HEK293T (cell line): ENCODE measurements around the gene CFAP92.

Source experiments
- ARNT ChIP-seq: fragments of 450-650 bp; IDR thresholded peaks from 2 replicates; pipeline ENCODE4 v1.6.1; 2017; ENCODE audit warnings: mild to moderate bottlenecking
- BHLHE40 ChIP-seq: fragments of 450-650 bp; IDR thresholded peaks from 2 replicates; pipeline ENCODE4 v1.6.1; 2016; ENCODE audit warnings: mild to moderate bottlenecking, moderate library complexity, borderline replicate concordance
- FOXK2 ChIP-seq: fragments of 450-650 bp; IDR thresholded peaks from 2 replicates; pipeline ENCODE4 v1.6.1; 2016; ENCODE audit warnings: mild to moderate bottlenecking
- HDGF ChIP-seq: fragments of 450-650 bp; IDR thresholded peaks from 2 replicates; pipeline ENCODE4 v1.6.1; 2017; ENCODE audit warnings: antibody characterized with exemption, borderline replicate concordance
- L3MBTL2 ChIP-seq: fragments of 450-650 bp; conservative IDR thresholded peaks from 2 replicates; pipeline ENCODE4 v1.6.1; 2016; ENCODE audit warnings: mild to moderate bottlenecking
- LEF1 ChIP-seq: fragments of 450-650 bp; IDR thresholded peaks from 2 replicates; pipeline ENCODE4 v1.6.1; 2017; ENCODE audit warnings: mild to moderate bottlenecking, borderline replicate concordance
- NFRKB ChIP-seq: fragments of 450-650 bp; IDR thresholded peaks from 2 replicates; pipeline ENCODE4 v1.6.1; 2016; ENCODE audit warnings: mild to moderate bottlenecking, moderate library complexity
- SP1 ChIP-seq: fragments of 450-650 bp; IDR thresholded peaks from 2 replicates; pipeline ENCODE4 v1.6.1; 2017
- SUZ12 ChIP-seq: fragments of 450-650 bp; IDR thresholded peaks from 2 replicates; pipeline ENCODE4 v1.6.1; 2016; ENCODE audit warnings: mild to moderate bottlenecking
- TARDBP ChIP-seq: fragments of 450-650 bp; IDR thresholded peaks from 2 replicates; pipeline ENCODE4 v1.6.1; 2016
- ZNF384 ChIP-seq: fragments of 450-650 bp; IDR thresholded peaks from 2 replicates; pipeline ENCODE4 v1.6.1; 2016

GRCh38 chr3:128969993-128970739 is 23.7 kb downstream of the CFAP92 start:
- TF ChIP-seq BHLHE40 (no peak), ARNT (no peak), SP1 (no peak), FOXK2 (no peak), L3MBTL2 (no peak), NFRKB (no peak), SUZ12 (no peak), LEF1 (no peak), HDGF (no peak), TARDBP (no peak), ZNF384 (no peak)
